Embryonic facial prominence (tissue), 1 donor: ENCODE data around the gene DOK3.
"Not testable (repeated sequence)": the region's sequence is repeated elsewhere in the genome, so short reads cannot be mapped to it uniquely, and the experiment has no call there.

ENCODE experiments used
- DNase-seq: peaks from one replicate; pipeline ENCODE4 v3.0.0-alpha.2; 2016; ENCODE audit errors: extremely low spot score

DOK3 gene

DNA sequence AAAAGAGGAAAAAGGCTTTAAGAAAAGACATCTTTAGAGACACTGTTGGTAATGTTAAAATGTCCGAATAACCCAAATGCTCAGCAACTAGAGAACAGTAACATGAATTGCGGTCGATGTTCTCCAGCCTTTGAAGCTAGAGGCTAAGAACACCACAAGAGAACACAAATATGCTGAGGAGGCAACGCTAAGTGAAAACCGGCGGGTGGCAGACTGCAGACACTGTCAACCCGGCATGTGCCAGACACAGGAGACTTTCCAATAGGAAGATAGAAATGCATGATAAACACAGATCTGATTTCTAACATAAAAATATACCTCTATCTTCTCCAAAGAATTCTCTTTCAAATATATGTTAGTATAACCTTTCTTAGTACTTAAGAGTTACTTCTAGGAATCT is 25.5 kb upstream of the DOK3 start:
- DNase-seq, result no peak

GRCh38 chr5:177534433-177534832 is 24.8 kb upstream of the DOK3 start:
- not testable (repeated sequence) for DNase-seq

- no peak for DNase-seq
Observed at GRCh38 chr5:177531209-177531940, 21.7 kb upstream of the DOK3 start.

DNA sequence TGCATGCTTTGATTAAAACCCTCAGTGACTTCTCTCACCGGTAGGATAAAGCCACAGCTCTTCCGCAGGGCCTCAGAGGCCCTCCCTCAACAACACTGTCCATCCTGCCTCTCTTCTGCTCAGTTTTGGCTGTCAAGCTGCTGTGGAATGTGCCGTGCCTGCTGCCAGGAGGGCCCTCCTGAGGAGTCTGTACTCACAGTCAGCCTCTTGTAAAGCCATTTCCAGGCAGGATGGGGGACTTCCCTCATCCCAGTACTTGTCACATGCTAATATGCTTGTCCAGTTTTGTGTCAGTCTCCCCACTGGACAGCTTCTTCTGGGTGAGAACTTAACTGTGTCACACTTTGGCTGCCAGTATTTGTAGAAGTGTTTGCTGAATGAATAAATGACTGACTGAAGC is 21.0 kb upstream of the DOK3 start:
- DNase-seq, result no peak

- DNase-seq, result no peak
Observed at GRCh38 chr5:177529247-177530203, 19.9 kb upstream of the DOK3 start.

- no peak for DNase-seq
Observed at GRCh38 chr5:177528631-177529030, 19.0 kb upstream of the DOK3 start.

- DNase-seq, result no peak
Observed at GRCh38 chr5:177527595-177527994, 18.0 kb upstream of the DOK3 start.

DNA sequence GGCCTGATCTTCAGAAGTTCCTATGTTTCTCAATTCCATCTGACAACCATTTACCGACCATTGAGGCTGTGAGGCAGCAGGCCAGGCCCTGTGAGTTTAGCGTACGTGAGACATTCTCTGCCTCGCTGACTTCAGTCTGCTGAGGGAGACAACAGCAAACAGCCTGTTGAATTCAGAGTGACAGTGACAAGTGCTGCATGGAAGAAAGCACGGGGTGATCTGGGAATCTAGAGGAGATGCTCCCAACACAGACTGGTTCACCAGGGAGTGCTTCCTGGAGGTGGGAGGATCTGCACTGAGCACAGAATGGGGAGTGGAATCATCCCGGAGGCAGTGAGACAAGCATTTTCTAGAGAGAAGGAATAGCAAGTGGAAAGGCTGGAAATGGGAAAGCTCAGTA is 17.2 kb upstream of the DOK3 start:
- DNase-seq, result no peak

- no peak for DNase-seq
Observed at GRCh38 chr5:177526191-177526590, 16.6 kb upstream of the DOK3 start.

DNA sequence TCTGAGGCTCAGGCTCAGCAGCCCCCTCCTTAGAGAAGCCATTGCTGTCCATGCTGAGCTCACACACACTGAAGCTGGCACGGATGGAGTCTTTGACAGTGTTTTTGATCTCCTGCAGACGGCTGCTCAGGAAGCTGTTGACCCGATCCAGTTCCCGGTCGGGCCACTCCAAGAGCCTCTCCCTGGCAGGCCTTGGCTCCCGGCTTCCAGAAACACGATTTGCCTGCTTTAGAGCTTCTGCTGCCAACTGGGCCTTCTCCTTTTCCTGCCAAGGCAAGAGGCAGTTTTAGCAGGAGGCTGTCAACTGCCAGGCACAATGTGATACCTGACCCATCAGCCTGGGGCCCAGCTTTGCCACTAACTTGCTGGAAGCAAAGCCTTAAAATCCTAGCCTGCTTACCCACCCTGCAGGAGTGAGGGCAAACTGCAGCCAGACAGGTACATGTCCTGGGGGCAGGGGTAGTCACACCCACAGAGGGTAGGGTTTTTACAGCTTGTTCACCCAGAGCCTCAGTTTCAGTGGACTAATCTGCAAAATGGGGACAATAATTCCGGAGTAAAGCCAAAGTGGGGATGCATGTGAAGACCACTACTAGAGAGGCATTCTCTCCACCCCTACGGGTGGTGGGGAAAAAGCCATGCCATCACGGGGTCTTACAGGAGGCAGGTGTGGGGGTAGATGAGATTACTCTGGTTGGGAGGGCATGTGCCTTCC is 15.5 kb upstream of the DOK3 start:
- DNase-seq, result no peak

DNA sequence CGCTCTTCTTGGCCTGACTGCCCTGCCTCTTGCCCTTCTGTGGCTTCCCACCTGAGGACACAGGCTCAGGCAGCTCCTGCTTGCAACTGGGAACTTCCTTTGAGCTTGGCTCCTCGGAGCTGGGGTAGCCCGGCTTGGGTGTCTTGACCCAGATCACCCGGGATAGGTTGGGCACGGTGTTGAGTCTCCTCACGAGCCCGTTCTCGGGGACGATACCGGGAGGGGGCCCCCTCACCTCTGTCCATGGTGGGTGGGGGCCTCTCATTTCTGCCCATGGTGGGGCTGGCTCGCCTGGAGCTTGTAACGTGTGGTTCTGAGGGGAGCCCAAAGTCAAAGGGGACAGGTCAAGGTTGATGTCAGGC is 14.9 kb upstream of the DOK3 start:
- DNase-seq, result no peak

DNA sequence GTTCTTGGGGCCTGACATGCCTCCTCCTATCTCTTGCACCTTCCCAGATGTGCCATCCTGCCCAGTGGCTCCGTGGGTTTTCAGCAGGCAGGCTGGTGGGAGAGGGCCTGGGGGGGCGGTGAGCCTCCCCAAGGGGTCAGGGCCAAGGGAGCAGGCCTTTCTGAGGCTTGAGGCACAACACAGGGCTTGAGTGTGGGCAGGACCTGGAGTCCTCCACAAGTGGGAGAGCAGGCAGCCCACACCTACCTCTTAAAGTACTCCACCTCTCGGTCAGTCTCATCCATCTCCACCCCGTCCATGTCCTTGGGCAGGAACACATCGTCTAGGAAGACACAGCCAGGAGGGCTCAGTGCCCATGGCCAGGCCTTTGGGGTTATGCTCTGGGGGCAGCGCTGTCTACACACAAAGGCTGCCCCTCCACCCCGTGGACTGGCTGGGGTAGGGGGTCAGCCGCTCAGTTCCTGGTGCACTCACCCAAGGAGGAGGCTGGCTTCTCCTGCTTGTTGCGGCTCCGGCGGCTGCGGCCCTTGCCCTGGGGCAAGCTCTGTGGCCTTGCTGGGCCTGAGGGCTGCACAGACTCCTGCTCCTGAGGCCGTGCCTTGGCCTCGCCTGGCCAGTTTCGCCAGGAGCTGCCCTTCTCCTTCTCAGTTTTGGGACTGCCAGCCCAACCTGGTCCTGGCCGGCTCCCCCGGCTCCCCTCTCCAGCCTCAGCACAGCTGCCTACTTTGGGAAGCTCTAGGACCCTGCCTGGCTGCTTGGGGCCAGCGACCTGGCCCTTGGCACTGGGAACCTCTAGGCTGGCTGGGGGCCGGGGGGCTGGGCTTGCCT is 14.3 kb upstream of the DOK3 start:
- no peak for DNase-seq

- no peak for DNase-seq
Observed at GRCh38 chr5:177520916-177521513, 11.4 kb upstream of the DOK3 start.

DNA sequence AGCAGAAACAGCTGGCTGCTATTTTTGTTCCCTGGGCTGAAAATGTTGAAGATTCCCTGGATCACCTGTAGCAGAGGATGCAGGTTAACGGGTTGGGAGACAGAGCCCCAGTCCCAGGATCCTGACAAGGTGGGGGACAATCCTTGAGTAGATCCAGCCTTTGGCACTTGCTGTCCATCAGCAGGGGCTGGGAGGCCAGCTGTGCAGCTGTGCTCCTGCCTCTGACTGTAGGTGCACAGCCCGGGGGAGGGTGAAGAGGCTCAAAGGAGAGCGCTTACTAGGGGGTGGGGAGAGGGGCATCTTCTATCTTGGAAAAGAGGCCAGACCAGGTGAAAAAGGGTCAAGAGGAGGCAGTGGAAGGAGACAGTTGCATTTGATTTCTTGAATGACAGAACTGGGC is 10.6 kb upstream of the DOK3 start:
- no peak for DNase-seq

- DNase-seq, result no peak
Observed at GRCh38 chr5:177519463-177520235, 10.0 kb upstream of the DOK3 start.

DNA sequence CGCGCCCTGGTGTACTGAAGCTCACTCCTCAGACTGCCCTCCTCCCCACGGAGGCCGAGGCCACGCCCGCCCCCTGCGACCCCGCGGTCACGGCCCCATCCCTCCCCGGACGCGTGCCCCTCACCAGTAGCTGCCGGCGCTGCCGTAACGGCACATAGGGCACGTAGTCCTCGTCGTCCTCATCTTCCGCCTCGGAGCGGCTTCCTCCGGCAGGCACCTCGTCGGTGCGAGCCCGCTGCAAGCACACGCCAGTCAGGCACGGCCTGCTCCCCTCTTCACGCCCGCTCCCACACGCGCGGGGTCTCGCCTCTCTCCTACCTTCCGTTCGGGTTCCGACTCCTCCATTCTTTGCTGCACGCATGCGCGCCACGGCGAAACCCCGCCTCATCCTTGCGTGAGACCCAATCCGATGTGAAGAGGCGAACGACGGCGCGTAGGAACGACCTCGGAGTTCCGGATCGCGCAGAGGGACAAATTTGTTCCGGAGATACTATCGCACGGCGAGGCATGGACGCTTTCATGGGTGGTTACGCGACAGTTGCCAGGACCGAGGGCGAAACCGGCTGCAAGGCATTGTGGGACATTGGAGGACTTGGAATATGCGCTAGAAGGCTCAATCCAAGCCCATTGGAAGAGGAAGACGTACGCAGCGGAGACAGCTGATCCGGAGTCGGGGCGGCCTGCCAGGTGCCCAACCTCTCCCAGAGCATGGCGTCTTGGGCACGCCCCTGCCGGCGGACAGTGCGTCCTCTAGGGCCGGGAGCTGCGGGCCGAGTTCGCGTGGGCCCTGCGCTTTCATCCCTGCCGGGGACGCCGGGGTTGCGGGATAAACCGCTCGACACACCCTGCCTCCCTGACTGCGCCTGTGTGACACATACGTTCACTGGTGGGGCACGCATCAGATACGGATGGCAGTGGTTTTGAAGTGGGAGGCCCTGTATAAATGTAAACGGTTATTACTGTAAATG is 7.3 kb upstream of the DOK3 start, which contains the start of gene DDX41:
Gene DDX41 (minus strand): TSS at position 361 of the 968 bp plus-strand sequence. CDS start 16 bp downstream, at position 345.
- DNase-seq, result peak; percentile 96

- DNase-seq, result no peak
Observed at GRCh38 chr5:177515580-177515979, 6.0 kb upstream of the DOK3 start.

DNA sequence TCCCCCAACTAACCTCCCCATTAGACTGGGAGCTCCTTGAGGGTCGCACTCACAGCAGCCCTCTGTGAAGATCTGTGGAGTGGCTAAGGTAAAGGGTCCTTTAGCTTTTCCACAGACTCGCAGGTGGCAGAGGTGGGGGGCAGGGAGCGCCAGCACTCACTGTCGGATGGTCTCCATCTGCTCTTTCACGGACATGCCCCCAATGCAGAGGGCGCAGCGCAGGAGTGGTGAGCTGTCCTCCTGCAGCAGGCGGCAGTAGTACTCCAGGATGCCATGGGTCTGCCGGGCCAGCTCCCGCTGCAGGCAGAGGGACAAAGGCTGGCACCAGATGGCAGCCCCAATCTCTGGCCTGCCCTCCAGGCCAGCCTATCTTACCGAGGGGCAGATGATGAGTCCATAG is 4.9 kb upstream of the DOK3 start:
- no peak for DNase-seq

- no peak for DNase-seq
Observed at GRCh38 chr5:177513500-177513899, 3.9 kb upstream of the DOK3 start.
